Activated naive CD8-positive, alpha-beta T cell treated with anti-CD3 and anti-CD28 coated beads, Interleukin-2, amount 50 U/mL, for 16 hours (primary cell): Measurements from ENCODE around the gene UBE2G2.
A peak's percentile ranks its signal among the peaks of the same experiment; 100 is the strongest.
"Not testable (repeated sequence)": the region's sequence is repeated elsewhere in the genome, so short reads cannot be mapped to it uniquely, and the experiment has no call there.

Experiments used
- DNase-seq: peaks from one replicate; pipeline ENCODE4 v3.0.0-alpha.2; 2020; ENCODE audit warnings: low read depth, low spot score

The UBE2G2 gene

GRCh38 chr21:44836349-44836665, 34.7 kb upstream of the UBE2G2 start:
- no peak for DNase-seq

GRCh38 chr21:44835647-44835973, 34.0 kb upstream of the UBE2G2 start:
- no peak for DNase-seq

GRCh38 chr21:44834951-44835646, 33.5 kb upstream of the UBE2G2 start:
- no peak for DNase-seq

GRCh38 chr21:44834231-44834950, 32.8 kb upstream of the UBE2G2 start:
- DNase-seq, result no peak

GRCh38 chr21:44833663-44834062, 32.0 kb upstream of the UBE2G2 start:
- DNase-seq, result no peak

- DNase-seq, result not testable (repeated sequence)
Measured at GRCh38 chr21:44832516-44833255, 31.1 kb upstream of the UBE2G2 start.

- no peak for DNase-seq
Measured at GRCh38 chr21:44831227-44831860, 29.7 kb upstream of the UBE2G2 start.

GRCh38 chr21:44829507-44830092, 28.0 kb upstream of the UBE2G2 start:
- DNase-seq, result no peak

GRCh38 chr21:44828362-44829056, 26.9 kb upstream of the UBE2G2 start:
- no peak for DNase-seq

GRCh38 chr21:44823179-44823660, 21.6 kb upstream of the UBE2G2 start:
- no peak for DNase-seq

- no peak for DNase-seq
Measured at GRCh38 chr21:44822484-44823178, 21.0 kb upstream of the UBE2G2 start.

GRCh38 chr21:44820851-44821250, 19.2 kb upstream of the UBE2G2 start:
- DNase-seq, result no peak

- no peak for DNase-seq
Measured at GRCh38 chr21:44819283-44820243, 17.9 kb upstream of the UBE2G2 start.

GRCh38 chr21:44818640-44819011, 17.0 kb upstream of the UBE2G2 start:
- DNase-seq, result no peak

GRCh38 chr21:44817914-44818639, 16.5 kb upstream of the UBE2G2 start, which contains the start of gene SUMO3:
Gene SUMO3 (minus strand): TSS chr21:44818062. CDS start chr21:44817968, 94 bp downstream.
- DNase-seq, result peak; percentile 64

GRCh38 chr21:44817506-44817880, 15.9 kb upstream of the UBE2G2 start:
- DNase-seq, result peak; percentile 73

- no peak for DNase-seq
Measured at GRCh38 chr21:44816761-44817505, 15.3 kb upstream of the UBE2G2 start.
